ENCODE data around the gene CDC42EP3.

Gene CDC42EP3

DNA sequence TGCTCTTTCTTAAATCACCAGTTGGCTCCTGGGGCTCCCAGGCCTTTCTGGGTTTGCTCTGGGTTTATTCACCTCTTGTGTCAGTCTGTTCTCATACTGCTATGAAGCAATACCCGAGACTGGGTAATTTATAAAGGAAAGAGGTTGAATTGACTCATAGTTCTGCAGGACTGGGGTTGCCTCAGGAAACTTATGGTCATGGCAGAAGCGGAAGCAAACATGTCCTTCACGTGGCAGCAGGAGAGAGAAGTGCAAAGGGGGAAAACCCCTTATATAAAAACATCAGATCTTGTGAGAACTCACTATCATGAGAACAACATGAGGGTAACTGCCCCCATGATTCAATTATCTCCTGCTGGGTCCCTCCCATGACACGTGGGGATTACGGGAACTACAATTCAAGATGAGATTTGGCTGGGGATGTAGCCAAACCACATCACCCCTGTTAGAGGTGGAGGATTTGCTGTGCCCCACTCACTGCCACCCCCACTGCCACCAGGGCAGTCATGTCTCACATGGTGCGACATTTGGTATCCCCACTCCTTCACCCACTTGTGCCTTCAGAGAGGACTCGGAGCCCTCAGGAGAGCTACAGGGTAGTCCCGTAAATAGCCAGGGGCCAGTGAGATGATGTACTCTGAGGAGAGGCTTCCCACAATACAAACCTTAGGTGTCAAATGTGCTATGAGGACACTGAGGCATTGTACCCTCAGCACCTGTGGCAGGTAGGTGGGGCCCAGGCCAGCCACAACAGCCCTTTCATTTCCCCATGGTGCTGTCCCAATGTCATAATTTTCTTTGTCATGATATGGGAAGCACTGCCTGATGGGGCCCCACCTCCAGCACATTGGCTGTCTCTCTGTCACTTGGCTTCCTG lies 35.7 kb downstream of the CDC42EP3 start:
- no peak overlapping the region for H3K27ac ChIP-seq
- TF ChIP-seq ZFX (IDR thresholded peaks at IDR 0.05) = no peak
- TF ChIP-seq, protein P1, sequence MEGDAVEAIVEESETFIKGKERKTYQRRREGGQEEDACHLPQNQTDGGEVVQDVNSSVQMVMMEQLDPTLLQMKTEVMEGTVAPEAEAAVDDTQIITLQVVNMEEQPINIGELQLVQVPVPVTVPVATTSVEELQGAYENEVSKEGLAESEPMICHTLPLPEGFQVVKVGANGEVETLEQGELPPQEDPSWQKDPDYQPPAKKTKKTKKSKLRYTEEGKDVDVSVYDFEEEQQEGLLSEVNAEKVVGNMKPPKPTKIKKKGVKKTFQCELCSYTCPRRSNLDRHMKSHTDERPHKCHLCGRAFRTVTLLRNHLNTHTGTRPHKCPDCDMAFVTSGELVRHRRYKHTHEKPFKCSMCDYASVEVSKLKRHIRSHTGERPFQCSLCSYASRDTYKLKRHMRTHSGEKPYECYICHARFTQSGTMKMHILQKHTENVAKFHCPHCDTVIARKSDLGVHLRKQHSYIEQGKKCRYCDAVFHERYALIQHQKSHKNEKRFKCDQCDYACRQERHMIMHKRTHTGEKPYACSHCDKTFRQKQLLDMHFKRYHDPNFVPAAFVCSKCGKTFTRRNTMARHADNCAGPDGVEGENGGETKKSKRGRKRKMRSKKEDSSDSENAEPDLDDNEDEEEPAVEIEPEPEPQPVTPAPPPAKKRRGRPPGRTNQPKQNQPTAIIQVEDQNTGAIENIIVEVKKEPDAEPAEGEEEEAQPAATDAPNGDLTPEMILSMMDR (conservative IDR thresholded peaks at IDR 0.05) = no peak

DNA sequence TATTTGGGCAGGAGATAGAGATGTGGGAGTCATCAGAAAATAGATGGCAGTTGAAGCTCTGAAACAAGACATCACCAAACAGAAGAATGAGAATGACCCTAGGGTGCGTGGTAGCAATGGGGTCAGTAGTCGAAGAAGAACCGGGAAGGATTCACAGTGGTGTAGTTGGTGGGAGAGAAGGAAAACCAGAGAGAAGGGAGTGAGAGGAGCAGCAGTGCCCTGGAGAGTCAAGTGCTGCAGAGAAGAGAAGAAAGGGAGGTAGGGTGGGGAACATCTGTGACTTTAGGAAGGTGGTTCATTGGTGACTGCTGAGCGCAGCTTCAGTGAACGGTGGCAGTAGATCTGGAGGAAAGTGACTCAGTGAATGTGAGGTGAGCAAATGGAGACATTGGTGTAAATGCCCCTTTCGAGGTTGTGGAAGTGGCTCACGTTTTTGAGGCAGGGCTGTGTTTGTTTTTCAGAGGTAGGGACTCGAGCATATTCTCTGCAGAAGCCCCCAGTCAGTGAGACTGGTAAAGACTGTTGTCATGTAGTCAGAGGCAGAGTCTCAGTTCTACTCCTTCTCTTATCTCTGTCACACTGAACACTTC lies 36.4 kb downstream of the CDC42EP3 start:
- no peak overlapping the region for H3K27ac ChIP-seq
- no peak for TF ChIP-seq ZFX (IDR thresholded peaks at IDR 0.05)
- TF ChIP-seq, protein P1 (conservative IDR thresholded peaks at IDR 0.05) = no peak

DNA sequence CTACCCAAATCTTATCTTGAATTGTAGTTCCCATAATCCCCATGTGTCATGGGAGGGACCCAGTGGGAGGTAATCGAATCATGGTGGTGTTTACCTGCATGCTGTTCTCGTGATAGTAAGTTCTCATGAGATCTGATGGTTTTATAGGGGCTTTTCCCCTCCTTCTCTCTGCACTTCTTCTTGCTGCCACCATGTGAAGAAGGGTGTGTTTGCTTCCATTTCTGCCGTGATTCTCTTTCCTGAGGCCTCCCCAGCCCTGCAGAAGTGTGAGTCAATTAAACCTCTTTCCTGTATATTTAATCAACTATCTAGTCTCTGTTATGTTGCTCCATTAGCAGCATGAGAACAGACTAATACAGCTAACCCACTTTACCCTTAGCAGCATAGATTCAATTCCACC lies 37.6 kb downstream of the CDC42EP3 start:
- no peak overlapping the region for H3K27ac ChIP-seq
- TF ChIP-seq, protein P1 (conservative IDR thresholded peaks at IDR 0.05) = no peak
- TF ChIP-seq ZFX (IDR thresholded peaks at IDR 0.05) = no peak

DNA sequence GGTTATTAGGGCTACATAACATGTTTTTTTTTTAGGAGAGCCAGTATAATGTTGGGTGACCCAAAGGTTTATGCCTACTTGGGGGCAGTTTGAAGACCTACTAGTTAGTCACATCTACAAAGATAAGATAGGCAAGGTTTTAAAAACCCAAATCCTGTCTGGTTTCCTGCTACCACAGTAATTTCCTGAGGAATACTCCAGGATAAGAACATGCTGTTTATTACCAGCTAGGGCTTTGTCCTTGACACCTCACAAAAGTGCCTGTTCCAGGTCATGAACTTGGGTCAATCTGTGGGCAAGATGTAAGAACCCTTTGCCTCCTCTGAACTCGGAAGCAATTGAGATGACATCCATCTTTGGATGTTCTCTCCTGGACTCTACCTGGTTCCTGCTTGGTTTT lies 38.2 kb downstream of the CDC42EP3 start:
- TF ChIP-seq, protein P1 (conservative IDR thresholded peaks at IDR 0.05) = no peak
- no peak for TF ChIP-seq ZFX (IDR thresholded peaks at IDR 0.05)
- H3K27ac ChIP-seq = no peak overlapping the region

DNA sequence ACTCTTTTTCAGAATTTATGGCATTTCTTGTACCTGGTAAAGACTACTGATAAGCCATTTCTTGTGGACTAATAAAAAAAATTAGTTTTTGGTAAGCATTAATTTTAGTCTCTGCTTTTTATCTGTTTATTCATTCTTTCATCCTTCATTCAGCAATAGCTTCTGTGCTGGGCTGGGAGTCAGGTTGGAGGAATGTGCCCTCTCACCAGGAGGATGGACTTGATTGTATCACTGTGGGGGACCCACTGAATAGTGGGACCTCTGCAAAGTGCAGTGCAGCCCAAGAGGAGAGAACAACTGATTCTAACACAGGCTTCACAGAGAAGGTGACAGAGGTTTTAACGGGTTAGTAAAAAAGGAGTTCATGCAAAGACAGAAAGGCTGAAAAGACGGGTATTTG lies 39.1 kb downstream of the CDC42EP3 start:
- no peak for TF ChIP-seq ZFX (IDR thresholded peaks at IDR 0.05)
- TF ChIP-seq, protein P1 (conservative IDR thresholded peaks at IDR 0.05) = no peak
- no peak overlapping the region for H3K27ac ChIP-seq

DNA sequence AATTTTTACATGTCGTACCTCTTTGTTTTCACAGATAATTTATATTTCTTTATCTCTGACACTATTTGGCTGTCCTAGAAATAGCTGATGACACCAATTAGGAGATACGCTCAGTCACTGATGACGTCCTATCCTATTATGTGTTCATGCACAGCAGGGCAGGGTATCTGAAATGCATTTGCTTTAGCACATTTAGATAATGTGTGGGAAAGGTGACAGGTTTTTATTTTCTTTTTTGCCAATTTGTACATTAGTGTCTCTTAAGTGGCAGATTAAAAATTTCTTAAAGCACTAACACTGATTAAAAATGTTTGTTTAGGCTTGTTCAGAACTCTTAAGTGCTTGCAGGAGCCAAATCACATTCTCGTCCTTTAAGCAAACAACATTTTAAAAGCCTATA lies 39.7 kb downstream of the CDC42EP3 start:
- TF ChIP-seq ZFX (IDR thresholded peaks at IDR 0.05) = no peak
- TF ChIP-seq, protein P1 (conservative IDR thresholded peaks at IDR 0.05) = no peak
- H3K27ac ChIP-seq = no peak overlapping the region

DNA sequence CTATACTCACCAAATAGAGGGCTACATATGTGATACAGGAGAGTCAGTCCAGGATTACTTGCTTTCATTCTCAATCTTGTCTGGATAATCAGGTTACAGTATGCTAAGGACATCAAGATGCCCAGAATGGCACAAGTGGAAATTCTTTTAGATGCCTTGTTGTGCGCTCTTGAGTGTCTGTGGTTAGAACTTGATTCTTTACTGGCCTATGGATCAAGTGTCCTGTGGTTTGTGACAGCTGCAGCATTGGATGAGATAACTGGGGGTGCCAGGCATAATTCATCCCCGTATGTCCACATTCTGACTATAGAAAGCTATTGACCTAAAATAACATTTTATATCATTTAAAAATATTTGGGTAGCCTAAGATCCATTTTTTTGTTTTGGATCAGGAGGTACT lies 40.1 kb downstream of the CDC42EP3 start:
- no peak overlapping the region for H3K27ac ChIP-seq
- TF ChIP-seq, protein P1 (conservative IDR thresholded peaks at IDR 0.05) = no peak
- TF ChIP-seq ZFX (IDR thresholded peaks at IDR 0.05) = no peak

All from C4-2B (cell line).